H9 (cell line): ENCODE results near the gene VSIR. TPM values are rescaled to one million over a fixed set of nuclear protein-coding genes. Genes with fewer than 3 reads are reported as not detected.

Experiments used
- DNase-seq: peaks from one replicate; pipeline ENCODE4 v3.0.0-alpha.2; 2017
- H2AFZ ChIP-seq: one replicate; pipeline ENCODE4 v1.6.1; 2013; ENCODE audit warnings: mild to moderate bottlenecking, low read length, control low read depth, moderate library complexity
- H2AK5ac ChIP-seq: 2 replicates; pipeline ENCODE4 v1.6.1; 2013; ENCODE audit warnings: low read length, control low read depth, mixed read lengths; ENCODE audit not compliant: insufficient read length
- H2BK120ac ChIP-seq: one replicate; pipeline ENCODE4 v1.6.1; 2013; ENCODE audit warnings: low read depth, mild to moderate bottlenecking, low read length, control low read depth, inconsistent platforms; ENCODE audit not compliant: poor library complexity, severe bottlenecking
- H2BK12ac ChIP-seq: 2 replicates; pipeline ENCODE4 v1.6.1; 2013; ENCODE audit warnings: low read length, control low read depth, mixed read lengths, low read depth; ENCODE audit not compliant: insufficient read length
- H2BK15ac ChIP-seq: 2 replicates; pipeline ENCODE4 v1.6.1; 2013; ENCODE audit warnings: low read depth, low read length, control low read depth
- H2BK20ac ChIP-seq: one replicate; pipeline ENCODE4 v1.6.1; 2013; ENCODE audit warnings: low read depth, mild to moderate bottlenecking, low read length, control low read depth, inconsistent platforms; ENCODE audit not compliant: poor library complexity, severe bottlenecking
- H2BK5ac ChIP-seq: 2 replicates; pipeline ENCODE4 v1.6.1; 2013; ENCODE audit warnings: low read length, control low read depth, mixed read lengths; ENCODE audit not compliant: insufficient read length
- H3K14ac ChIP-seq: 2 replicates; pipeline ENCODE4 v1.6.1; 2013; ENCODE audit warnings: low read length, control low read depth; ENCODE audit not compliant: insufficient read depth
- H3K18ac ChIP-seq: 2 replicates; pipeline ENCODE4 v1.6.1; 2013; ENCODE audit warnings: low read depth, mild to moderate bottlenecking, mixed read lengths, low read length, control low read depth; ENCODE audit not compliant: insufficient read length
- H3K23ac ChIP-seq: 2 replicates; pipeline ENCODE4 v1.6.1; 2013; ENCODE audit warnings: low read length, control low read depth, mixed read lengths, low read depth; ENCODE audit not compliant: insufficient read length
- H3K23me2 ChIP-seq: 2 replicates; pipeline ENCODE4 v1.6.1; 2013; ENCODE audit warnings: low read depth, mild to moderate bottlenecking, mixed read lengths, low read length, control low read depth; ENCODE audit not compliant: insufficient read length, poor library complexity, severe bottlenecking
- H3K27ac ChIP-seq: 2 replicates; pipeline ENCODE4 v1.5.1; 2013; ENCODE audit warnings: low read length, control low read depth, mixed read lengths, low read depth; ENCODE audit not compliant: insufficient read length
- H3K27me3 ChIP-seq: 2 replicates; pipeline ENCODE4 v1.6.1; 2013; ENCODE audit warnings: low read length, control low read depth, inconsistent platforms; ENCODE audit not compliant: insufficient read depth
- H3K4ac ChIP-seq: 2 replicates; pipeline ENCODE4 v1.6.1; 2013; ENCODE audit warnings: low read depth, mild to moderate bottlenecking, control low read depth, inconsistent platforms, low read length, moderate library complexity
- H3K4me1 ChIP-seq: 2 replicates; pipeline ENCODE4 v1.6.1; 2013; ENCODE audit warnings: low read length, control low read depth, inconsistent platforms; ENCODE audit not compliant: insufficient read depth
- H3K4me2 ChIP-seq: 2 replicates; pipeline ENCODE4 v1.6.1; 2013; ENCODE audit warnings: low read length, control low read depth, mixed read lengths; ENCODE audit not compliant: insufficient read length, insufficient read depth
- H3K56ac ChIP-seq: 2 replicates; pipeline ENCODE4 v1.6.1; 2013; ENCODE audit warnings: low read depth, mild to moderate bottlenecking, mixed read lengths, low read length, control low read depth; ENCODE audit not compliant: insufficient read length
- H3K79me1 ChIP-seq: 2 replicates; pipeline ENCODE4 v1.6.1; 2013; ENCODE audit warnings: low read depth, mild to moderate bottlenecking, moderate library complexity, low read length, control low read depth, inconsistent platforms; ENCODE audit not compliant: insufficient read depth, poor library complexity, severe bottlenecking
- H3K79me2 ChIP-seq: 2 replicates; pipeline ENCODE4 v1.6.1; 2013; ENCODE audit warnings: low read length, control low read depth, inconsistent platforms; ENCODE audit not compliant: insufficient read depth
- H3K9ac ChIP-seq: 2 replicates; pipeline ENCODE4 v1.6.1; 2013; ENCODE audit warnings: low read length, control low read depth, mixed read lengths; ENCODE audit not compliant: insufficient read length; ENCODE audit errors: extremely low read depth
- H3K9me3 ChIP-seq: one replicate; pipeline ENCODE4 v1.6.1; 2013; ENCODE audit warnings: low read depth, low read length, inconsistent platforms; ENCODE audit not compliant: control insufficient read depth
- H3T11ph ChIP-seq: one replicate; pipeline ENCODE4 v1.6.1; 2013; ENCODE audit warnings: mild to moderate bottlenecking, low read length, control low read depth, inconsistent platforms
- H4K20me1 ChIP-seq: one replicate; pipeline ENCODE4 v1.6.1; 2013; ENCODE audit not compliant: control insufficient read depth, insufficient read length, insufficient read depth
- H4K5ac ChIP-seq: 2 replicates; pipeline ENCODE4 v1.6.1; 2013; ENCODE audit warnings: low read depth, mild to moderate bottlenecking, mixed read lengths, low read length, control low read depth; ENCODE audit not compliant: insufficient read length
- H4K8ac ChIP-seq: replicated peaks from 2 replicates; pipeline ENCODE4 v1.6.1; 2013; ENCODE audit warnings: low read length, control low read depth, mixed read lengths, low read depth; ENCODE audit not compliant: insufficient read length
- H4K91ac ChIP-seq: 2 replicates; pipeline ENCODE4 v1.6.1; 2013; ENCODE audit warnings: low read depth, mild to moderate bottlenecking, moderate library complexity, mixed read lengths, low read length, control low read depth; ENCODE audit not compliant: insufficient read length
- H3K27ac Mint-ChIP-seq, 3 experiments: 2 replicates in 2 of 3; 3 replicates in 1 of 3; pipeline ENCODE4 v1.8.0; 2020 to 2021; ENCODE audit warnings: mixed read lengths in 3 of 3, mild to moderate bottlenecking in 1 of 3, moderate library complexity in 1 of 3
- H3K27me3 Mint-ChIP-seq: 2 replicates; pipeline ENCODE4 v1.8.0; 2021; ENCODE audit warnings: low read depth, mild to moderate bottlenecking, moderate library complexity, mixed read lengths
- H3K36me3 Mint-ChIP-seq, 3 experiments: 2 replicates in 2 of 3; 3 replicates in 1 of 3; pipeline ENCODE4 v1.8.0; 2020 to 2021; ENCODE audit warnings: low read depth in 3 of 3, mixed read lengths in 3 of 3; ENCODE audit not compliant: insufficient read depth in 1 of 3
- H3K4me1 Mint-ChIP-seq, 2 experiments: 2 replicates each; pipeline ENCODE4 v1.8.0; 2020; ENCODE audit warnings: mixed read lengths in 2 of 2
- H3K4me3 Mint-ChIP-seq, 2 experiments: 2 replicates in 1 of 2; 3 replicates in 1 of 2; pipeline ENCODE4 v1.8.0; 2020 to 2021; ENCODE audit warnings: mild to moderate bottlenecking in 2 of 2, mixed read lengths in 2 of 2, moderate library complexity in 1 of 2
- H3K9me3 Mint-ChIP-seq, 2 experiments: 2 replicates in 1 of 2; 3 replicates in 1 of 2; pipeline ENCODE4 v1.8.0; 2020; ENCODE audit warnings: mild to moderate bottlenecking in 2 of 2, mixed read lengths in 2 of 2, moderate library complexity in 1 of 2
- WGBS: extraction: QIAGEN DNeasy Blood & Tissue Kit; methylation state at CpG from one replicate; pipeline ENCODE4 v1.1.7; 2013; ENCODE audit warnings: missing lambda C conversion rate, low lambda C conversion rate, mixed read lengths; ENCODE audit not compliant: insufficient read length; ENCODE audit errors: extremely low coverage; 5-methylcytosine and 5-hydroxymethylcytosine counted together
- total RNA-seq: library from RNA; stranded (reverse); gene quantifications from 2 replicates; pipeline ENCODE4 v1.2.1, GENCODE V29; 2021
- TF ChIP-seq, protein P1 (sequence below): fragments of 200-600 bp; sonication (generic); conservative IDR thresholded peaks from 3 replicates; pipeline ENCODE4 v1.8.0; 2021; ENCODE audit warnings: antibody characterized with exemption, mild to moderate bottlenecking

VSIR gene
- total RNA-seq, 1 experiment from 2014 or later, result 0.11 TPM

DNA sequence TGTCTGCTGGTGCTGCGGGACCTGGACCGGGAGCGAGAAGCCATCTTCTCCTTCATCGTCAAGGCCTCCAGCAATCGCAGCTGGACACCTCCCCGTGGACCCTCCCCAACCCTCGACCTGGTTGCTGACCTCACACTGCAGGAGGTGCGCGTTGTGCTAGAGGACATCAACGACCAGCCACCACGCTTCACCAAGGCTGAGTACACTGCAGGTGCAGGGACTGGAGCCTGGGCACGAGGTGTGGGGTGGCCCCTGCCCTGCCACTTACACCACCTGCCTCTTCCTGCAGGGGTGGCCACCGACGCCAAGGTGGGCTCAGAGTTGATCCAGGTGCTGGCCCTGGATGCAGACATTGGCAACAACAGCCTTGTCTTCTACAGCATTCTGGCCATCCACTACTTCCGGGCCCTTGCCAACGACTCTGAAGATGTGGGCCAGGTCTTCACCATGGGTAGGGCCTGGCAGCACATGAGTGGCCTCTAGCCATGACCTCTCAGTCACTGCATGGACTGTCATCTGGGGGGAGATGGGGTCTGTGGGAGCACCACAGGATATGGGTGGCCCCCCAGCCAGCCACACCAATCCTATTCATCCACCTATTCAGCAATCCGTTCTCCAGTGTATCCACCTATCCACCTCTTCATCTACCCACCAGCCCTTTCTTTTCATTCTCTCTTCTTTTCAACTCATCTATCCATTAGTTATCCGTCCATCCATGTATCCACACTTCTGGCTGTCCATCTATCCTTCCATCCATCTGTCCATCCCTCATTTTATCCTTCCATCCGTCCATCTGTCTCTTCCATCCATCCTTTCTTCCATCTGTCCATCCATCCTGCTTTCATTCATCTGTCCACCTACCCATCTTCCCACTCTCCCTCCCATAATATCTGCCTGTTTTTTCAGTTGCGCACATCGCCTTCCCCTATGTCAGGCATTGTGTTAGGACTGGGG, 34.5 kb upstream of the VSIR start:
- no peaks in the 10 kb centered on the region for H4K20me1 ChIP-seq
- 0 out of 2 replicates have a peak, but pooled peaks cover 3% of the 10 kb centered on the region for H3K27me3 ChIP-seq
- no peak overlapping the region for H3T11ph ChIP-seq
- Mint-ChIP-seq H3K4me3 (no peak overlapping the region), H3K36me3 (no peaks in the 10 kb centered on the region), H3K9me3 (no peaks in the 10 kb centered on the region), H3K27ac (no peak overlapping the region), H3K27me3 (peaks cover 28% of the 10 kb centered on the region), H3K4me1 (peaks cover 4% of the 10 kb centered on the region in 2 experiments)
- H3K9me3 ChIP-seq, result no peaks in the 10 kb centered on the region
- no peak overlapping the region for H4K91ac ChIP-seq
- TF ChIP-seq, protein P1, sequence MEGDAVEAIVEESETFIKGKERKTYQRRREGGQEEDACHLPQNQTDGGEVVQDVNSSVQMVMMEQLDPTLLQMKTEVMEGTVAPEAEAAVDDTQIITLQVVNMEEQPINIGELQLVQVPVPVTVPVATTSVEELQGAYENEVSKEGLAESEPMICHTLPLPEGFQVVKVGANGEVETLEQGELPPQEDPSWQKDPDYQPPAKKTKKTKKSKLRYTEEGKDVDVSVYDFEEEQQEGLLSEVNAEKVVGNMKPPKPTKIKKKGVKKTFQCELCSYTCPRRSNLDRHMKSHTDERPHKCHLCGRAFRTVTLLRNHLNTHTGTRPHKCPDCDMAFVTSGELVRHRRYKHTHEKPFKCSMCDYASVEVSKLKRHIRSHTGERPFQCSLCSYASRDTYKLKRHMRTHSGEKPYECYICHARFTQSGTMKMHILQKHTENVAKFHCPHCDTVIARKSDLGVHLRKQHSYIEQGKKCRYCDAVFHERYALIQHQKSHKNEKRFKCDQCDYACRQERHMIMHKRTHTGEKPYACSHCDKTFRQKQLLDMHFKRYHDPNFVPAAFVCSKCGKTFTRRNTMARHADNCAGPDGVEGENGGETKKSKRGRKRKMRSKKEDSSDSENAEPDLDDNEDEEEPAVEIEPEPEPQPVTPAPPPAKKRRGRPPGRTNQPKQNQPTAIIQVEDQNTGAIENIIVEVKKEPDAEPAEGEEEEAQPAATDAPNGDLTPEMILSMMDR, result no peak
- H2BK120ac ChIP-seq, result no peak overlapping the region
- no peaks in the 10 kb centered on the region for H3K79me1 ChIP-seq
- no peak overlapping the region for H3K23ac ChIP-seq
- no peaks in the 10 kb centered on the region for H3K23me2 ChIP-seq
- H3K27ac ChIP-seq, result no peak overlapping the region
- no peak overlapping the region for H3K4me2 ChIP-seq
- H4K8ac ChIP-seq, result no peak overlapping the region
- no CpG with 5 or more reads among the region's 21 CpGs for WGBS
- no peaks in the 10 kb centered on the region for H3K79me2 ChIP-seq
- H2BK20ac ChIP-seq, result no peak overlapping the region
- no peak overlapping the region for H2BK5ac ChIP-seq
- H4K5ac ChIP-seq, result no peak overlapping the region
- no peak overlapping the region for H3K9ac ChIP-seq
- no peak for DNase-seq
- no peak overlapping the region for H2AK5ac ChIP-seq
- H2AFZ ChIP-seq, result no peak overlapping the region
- H2BK15ac ChIP-seq, result no peak overlapping the region
- no peak overlapping the region for H3K56ac ChIP-seq
- no peak overlapping the region for H2BK12ac ChIP-seq
- H3K14ac ChIP-seq, result no peak overlapping the region
- H3K4me1 ChIP-seq, result no peaks in the 10 kb centered on the region
- H3K4ac ChIP-seq, result no peak overlapping the region
- H3K18ac ChIP-seq, result no peak overlapping the region
